Effector CD8-positive, alpha-beta T cell (primary cell): Measurements from ENCODE around the gene MAST2.
"Not testable (repeated sequence)": the region's sequence is repeated elsewhere in the genome, so short reads cannot be mapped to it uniquely, and the experiment has no call there.

Experiments
- DNase-seq: peaks from one replicate; lab custom pipeline; 2025; lab: John Stamatoyannopoulos, UW

Gene MAST2

DNA sequence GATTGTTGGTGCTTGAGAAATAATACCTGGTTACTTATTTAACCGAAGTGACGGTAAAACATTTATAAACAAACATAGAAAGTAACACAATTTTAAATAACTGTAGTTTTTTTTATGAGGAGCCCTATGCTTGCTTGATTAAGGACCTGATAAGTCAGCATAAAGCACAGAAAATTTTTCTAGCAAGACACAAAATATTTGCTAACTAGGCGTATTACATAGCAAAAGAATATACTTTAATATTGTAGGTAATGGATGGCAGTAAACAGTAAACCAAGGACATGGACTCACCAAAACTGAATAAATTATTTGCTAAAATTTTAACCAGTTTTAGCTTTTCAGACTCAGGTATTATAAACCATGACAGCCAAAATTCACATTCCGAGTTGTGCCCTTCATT, 90.9 kb downstream of the MAST2 start:
- DNase-seq = no peak

DNA sequence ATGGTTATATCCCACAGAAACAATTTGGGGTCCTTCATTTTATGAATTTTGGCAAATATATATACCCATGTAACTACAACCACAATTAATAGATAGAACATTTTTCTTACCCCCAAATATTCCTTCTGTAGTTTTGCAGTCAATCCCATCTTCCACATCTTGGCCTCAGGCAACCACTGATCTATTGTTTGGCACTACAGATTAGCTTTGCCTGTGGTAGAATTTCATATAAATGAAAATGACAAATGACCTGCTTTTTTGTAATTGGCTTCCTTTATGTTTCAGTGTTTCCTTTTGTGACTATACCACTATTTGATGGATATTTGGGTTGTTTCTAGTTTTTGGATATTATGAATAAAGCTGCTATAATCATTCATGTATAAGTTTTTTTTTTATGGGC, 91.5 kb downstream of the MAST2 start:
- DNase-seq = no peak

GRCh38 chr1:45895406-45895805, 92.0 kb downstream of the MAST2 start:
- no peak for DNase-seq

DNA sequence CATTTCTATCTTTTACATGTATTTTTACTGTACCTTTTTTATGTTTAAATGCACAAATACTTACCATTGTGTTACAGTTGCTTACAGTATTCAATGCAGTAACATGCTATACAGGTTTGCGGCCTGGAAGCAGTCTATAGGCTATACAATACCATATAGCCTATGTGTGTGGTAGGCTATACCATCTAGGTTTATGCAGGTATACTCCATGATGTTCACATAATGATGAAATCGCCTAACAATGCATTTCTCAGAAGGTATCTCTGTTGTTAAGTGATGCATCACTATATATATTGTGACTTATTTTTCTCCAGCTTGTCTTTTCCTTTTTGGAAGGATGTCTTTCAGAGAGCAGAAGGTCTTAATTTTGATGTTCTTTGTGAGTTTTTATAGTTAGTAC, 103.5 kb downstream of the MAST2 start:
- no peak for DNase-seq

GRCh38 chr1:45908611-45909140, 105.3 kb downstream of the MAST2 start:
- no peak for DNase-seq

DNA sequence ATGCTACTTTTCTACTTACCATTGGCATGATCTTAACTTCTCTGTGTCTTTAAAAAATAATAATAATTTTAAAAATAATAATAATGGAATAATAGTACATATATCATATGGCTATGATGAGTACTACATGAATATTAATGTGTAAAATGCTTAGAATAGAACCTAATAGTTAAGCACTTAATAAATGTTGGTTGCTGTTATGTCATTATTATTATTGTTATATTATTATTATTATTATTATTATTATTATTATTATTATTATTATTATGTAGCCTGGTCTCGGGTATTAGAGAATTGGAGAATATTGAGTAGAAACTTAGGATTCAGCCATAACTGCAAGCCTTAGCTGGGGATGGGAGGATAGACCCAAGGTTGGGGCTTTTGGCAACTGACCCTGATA, 108.2 kb downstream of the MAST2 start:
- DNase-seq = no peak

GRCh38 chr1:45913183-45913683, 109.8 kb downstream of the MAST2 start:
- no peak for DNase-seq

DNA sequence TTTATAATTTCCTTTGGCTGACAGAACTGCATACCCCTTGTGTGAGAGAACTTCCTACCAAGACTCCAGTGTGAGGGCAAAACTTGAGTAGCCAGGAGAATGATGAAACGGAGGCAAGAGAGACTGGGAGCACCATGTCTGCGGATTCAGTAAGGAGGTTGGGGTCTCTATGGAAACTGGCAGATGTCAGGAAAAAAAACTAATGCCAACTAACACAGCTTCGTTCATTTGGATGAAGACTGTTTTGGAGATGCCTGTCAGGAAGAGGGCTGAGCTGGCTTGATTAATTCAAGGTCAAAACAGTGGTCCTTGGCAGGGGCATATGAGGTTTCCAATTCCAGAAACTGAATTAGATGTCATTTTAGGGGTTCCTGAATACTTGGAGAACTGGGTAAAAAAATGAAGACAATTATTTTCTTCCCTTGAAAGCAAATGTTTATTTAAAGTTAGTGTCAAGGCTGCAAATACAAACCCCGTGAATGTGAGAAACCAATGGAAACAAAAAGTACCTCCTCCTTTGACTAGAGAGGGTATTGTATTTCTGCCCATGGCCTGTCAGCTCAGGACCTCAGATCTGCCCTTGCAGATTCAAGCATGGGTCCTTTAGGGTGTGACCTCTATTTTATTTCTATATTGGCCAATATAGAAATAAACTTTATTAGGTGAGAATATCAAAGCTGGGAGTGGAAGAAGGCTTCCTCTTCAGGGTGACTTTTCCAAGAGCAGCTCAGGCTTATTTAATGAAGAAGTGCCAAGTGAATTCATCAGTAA, 110.5 kb downstream of the MAST2 start:
- DNase-seq = no peak

DNA sequence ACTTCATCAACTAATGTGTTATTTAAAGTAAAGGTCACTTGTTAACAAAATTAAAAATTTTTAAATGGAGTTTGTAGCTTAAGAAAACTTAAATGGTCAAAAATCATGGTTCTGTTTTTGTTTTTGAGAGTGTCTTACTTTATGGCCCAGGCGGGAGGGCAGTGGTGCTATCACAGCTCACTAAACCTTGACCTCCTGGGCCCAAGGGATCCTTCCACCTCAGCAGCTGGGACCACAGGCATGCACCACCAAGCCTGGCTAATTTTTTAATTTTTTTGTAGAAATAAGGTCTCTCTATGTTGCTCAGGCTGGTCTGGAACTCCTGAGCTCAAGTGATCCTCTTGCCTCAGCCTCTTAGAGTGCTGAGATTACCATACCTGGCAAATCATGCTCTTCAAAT, 111.4 kb downstream of the MAST2 start:
- DNase-seq = no peak

DNA sequence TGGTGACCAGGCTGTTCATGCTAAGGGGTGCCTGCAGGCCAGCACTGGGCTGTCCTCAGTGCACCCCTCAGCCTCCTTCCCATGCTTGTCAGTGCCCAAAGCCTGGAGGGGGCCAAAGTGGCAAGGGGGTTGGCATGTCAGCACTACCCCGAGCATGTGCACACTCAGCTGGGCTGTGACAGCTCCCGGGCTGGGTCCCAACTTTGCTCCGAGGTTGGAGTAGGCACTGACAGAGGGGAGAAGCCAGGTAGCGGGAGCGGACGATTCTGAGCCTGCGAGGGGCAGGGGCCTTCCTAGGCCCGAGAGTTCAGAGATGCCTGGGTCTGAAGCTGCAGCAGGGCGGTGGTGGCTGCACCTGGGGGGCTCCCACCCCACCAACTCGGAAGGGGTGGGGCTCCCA, 119.0 kb downstream of the MAST2 start:
- DNase-seq = no peak

- DNase-seq = no peak
Measured at GRCh38 chr1:45922813-45923212, 119.4 kb downstream of the MAST2 start.

DNA sequence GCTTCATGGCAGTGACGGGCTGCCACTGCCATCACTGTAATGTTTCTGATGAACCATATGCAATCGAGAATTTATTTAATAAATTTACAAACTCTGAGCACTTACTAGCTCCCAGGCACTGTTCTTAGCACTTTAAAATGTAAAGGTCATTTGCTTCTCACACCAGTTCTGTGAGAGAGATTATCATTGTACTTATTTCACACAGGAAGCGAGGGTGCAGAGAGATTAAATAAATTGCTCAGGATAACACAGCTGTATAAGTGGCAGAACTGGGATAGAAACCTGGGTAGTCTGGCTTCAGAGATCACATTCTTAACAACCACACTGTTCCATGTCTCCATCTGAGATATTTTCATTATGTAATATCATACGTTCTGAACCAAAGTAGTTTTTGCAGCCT, 119.9 kb downstream of the MAST2 start:
- DNase-seq = no peak

DNA sequence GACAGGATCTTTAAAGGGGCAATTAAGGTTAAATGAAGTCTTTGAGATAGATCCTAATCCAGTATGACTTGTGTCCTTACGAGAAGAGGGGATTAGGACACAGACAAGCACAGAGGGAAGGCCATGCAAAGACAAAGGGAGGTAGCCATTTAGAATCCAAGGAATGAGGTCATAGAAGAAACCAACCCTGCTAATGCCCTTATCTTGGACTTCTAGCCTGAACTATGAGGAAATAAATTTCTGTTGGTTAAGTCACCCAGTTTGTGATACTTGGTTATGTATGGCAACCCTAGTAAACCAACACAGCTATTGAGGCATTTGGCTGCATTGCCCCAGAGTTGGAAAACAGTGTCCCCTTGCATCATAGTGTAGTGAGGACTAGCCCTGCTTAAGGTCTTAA, 121.3 kb downstream of the MAST2 start:
- no peak for DNase-seq

DNA sequence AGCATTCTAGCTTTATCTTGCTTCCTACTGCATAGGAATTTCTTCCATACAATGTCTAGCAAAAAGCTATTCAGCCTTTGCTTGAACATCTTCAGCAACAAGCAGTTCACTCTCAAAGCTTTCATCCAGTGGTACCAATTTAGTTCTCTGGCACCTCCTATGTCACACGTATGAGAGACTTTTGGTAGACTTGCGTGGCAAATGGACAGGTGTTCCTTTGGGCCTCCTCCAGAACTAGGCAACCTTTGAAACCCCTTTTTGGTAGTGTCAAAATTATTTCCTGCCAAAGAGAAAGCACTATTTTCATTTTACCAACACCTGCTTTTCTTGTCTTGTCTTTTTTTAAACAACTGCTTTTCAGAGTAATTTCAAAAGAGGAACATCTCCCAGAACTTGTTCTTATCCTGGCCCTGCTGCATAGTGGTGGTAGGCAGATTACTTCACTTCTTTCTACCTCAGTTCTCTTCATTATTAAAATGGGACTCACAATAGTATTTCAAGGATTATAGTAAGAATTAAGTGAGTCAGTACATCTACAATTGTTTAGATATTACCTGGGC, 122.4 kb downstream of the MAST2 start:
- DNase-seq = no peak

GRCh38 chr1:45926330-45926729, 122.9 kb downstream of the MAST2 start:
- no peak for DNase-seq

GRCh38 chr1:45927231-45927915, 124.0 kb downstream of the MAST2 start:
- not testable (repeated sequence) for DNase-seq

- no peak for DNase-seq
Measured at GRCh38 chr1:45928486-45929205, 125.2 kb downstream of the MAST2 start.

DNA sequence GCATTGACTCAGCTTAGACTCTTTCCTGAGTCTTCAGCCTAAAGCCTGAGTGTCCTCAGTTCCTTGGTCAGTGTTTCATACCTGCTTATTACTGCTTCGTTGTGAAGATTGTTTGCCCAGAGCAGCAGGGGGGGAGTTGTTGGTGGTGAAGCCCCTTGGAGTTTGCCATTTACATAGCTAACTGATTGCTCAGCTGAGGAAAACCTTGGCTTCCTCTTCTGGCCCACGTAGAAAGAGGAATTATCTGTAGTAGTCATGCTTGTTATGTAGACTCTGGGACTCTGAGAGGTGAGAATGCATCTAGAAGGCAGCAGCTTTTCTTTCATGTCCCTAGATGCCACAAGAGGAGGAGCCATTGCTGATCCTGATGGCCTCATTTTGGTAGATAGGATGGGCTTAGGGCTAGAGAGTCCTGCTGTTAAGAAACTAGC, 125.9 kb downstream of the MAST2 start:
- no peak for DNase-seq

- no peak for DNase-seq
Measured at GRCh38 chr1:45930258-45931150, 127.1 kb downstream of the MAST2 start.

GRCh38 chr1:45932205-45932604, 128.8 kb downstream of the MAST2 start:
- DNase-seq = not testable (repeated sequence)

GRCh38 chr1:45934947-45935346, 131.5 kb downstream of the MAST2 start:
- no peak for DNase-seq
